K562 (cell line): ENCODE measurements around the gene GEMIN7. TPM values are rescaled to one million over a fixed set of nuclear protein-coding genes. Genes with fewer than 3 reads are reported as not detected.

Source experiments
- BHLHE40 ChIP-seq: IDR thresholded peaks from 2 replicates; pipeline ENCODE4 v1.6.1; 2011; ENCODE audit warnings: low read length, improper control_type of control experiment
- ETV5 ChIP-seq: sonication (generic); formaldehyde crosslinking; IDR thresholded peaks from 2 replicates; pipeline ENCODE4 v1.4.0; 2020; ENCODE audit warnings: low read depth, mild to moderate bottlenecking, missing genetic modification reagents
- HES1 ChIP-seq: fragments of 450-650 bp; IDR thresholded peaks from 2 replicates; pipeline ENCODE4 v1.6.1; 2016; ENCODE audit warnings: low read depth, mild to moderate bottlenecking, moderate library complexity
- MGA ChIP-seq: fragments of 450-650 bp; IDR thresholded peaks from 2 replicates; pipeline ENCODE4 v1.6.1; 2016; ENCODE audit warnings: mild to moderate bottlenecking, moderate library complexity
- MYC ChIP-seq, 2 experiments: fragments of 250-450 bp in 1 of 2; sonication (Bioruptor Pico) in 1 of 2; IDR thresholded peaks; 2 replicates each; pipeline versions ENCODE4 v1.5.1 to v1.6.1; 2012 to 2021; ENCODE audit warnings: low read depth in 2 of 2, borderline replicate concordance in 1 of 2, improper control_type of control experiment in 1 of 2, low read length in 1 of 2, mild to moderate bottlenecking in 1 of 2, moderate library complexity in 1 of 2
- NEUROD1 ChIP-seq: fragments of 150-350 bp; IDR thresholded peaks from 2 replicates; pipeline ENCODE4 v1.6.1; 2014; ENCODE audit warnings: borderline replicate concordance, low read length, low read depth; ENCODE audit not compliant: partially characterized antibody
- RBFOX2 ChIP-seq: fragments of 200-400 bp; formaldehyde crosslinking; IDR thresholded peaks from 2 replicates; pipeline ENCODE4 v1.6.1; 2017; ENCODE audit warnings: low read depth, mild to moderate bottlenecking, low read length, moderate library complexity
- RNF2 ChIP-seq: sonication (generic); IDR thresholded peaks from 2 replicates; pipeline ENCODE4 v1.6.1; 2016
- SIN3A ChIP-seq, 2 experiments: fragments of 150-350 bp in 1 of 2; IDR thresholded peaks; 2 replicates each; pipeline ENCODE4 v1.6.1; 2011 to 2016; ENCODE audit warnings: borderline replicate concordance in 2 of 2, low read depth in 2 of 2, low read length in 2 of 2, mild to moderate bottlenecking in 2 of 2, moderate library complexity in 2 of 2; ENCODE audit not compliant: control insufficient read depth in 1 of 2
- SMARCE1 ChIP-seq: fragments of 450-650 bp; IDR thresholded peaks from 2 replicates; pipeline ENCODE4 v1.7.1; 2016; ENCODE audit warnings: mild to moderate bottlenecking
- ZKSCAN3 ChIP-seq: fragments of 250-450 bp; sonication (Bioruptor Pico); IDR thresholded peaks from 2 replicates; pipeline ENCODE4 v1.4.0; 2020
- ZNF395 ChIP-seq: fragments of 200-800 bp; sonication (Bioruptor generic); IDR thresholded peaks from 2 replicates; pipeline ENCODE4 v1.6.1; 2017; ENCODE audit warnings: missing genetic modification characterization, missing compliant biosample characterization
- ZNF583 ChIP-seq: fragments of 250-450 bp; sonication (Bioruptor Pico); IDR thresholded peaks from 2 replicates; pipeline ENCODE4 v1.4.0; 2020
- polyA plus RNA-seq, 8 experiments: library from polyadenylated mRNA; depleted of rRNA in 4 of 8; stranded (reverse) in 5 of 8; unstranded in 3 of 8; fragments of >200 nt; fragmentation: Nextera tagmentation in 2 of 8; fragmentation: Illumina TruSeq in 1 of 8; extraction: Ambion mirVana in 2 of 8; extraction: Trizol in 1 of 8; gene quantifications; 2 replicates each; pipeline versions ENCODE4 v1.2.1 to v1.2.3, GENCODE V29; 2011 to 2014; ENCODE audit warnings: inconsistent platforms in 1 of 8, missing spikeins in 1 of 8
- total RNA-seq, 7 experiments: library from RNA; depleted of rRNA in 6 of 7; stranded (reverse); fragments of >200 nt in 6 of 7; fragmentation: Illumina TruSeq in 2 of 7; extraction: Trizol in 2 of 7; gene quantifications; 2 replicates each; pipeline versions ENCODE4 v1.2.1 to v1.2.3, GENCODE V29; 2011 to 2021; ENCODE audit warnings: low replicate concordance in 1 of 7

Gene GEMIN7
- total and polyA plus RNA-seq, 9 of the 15 experiments (the other 6 are each of a cell fraction or from before 2014, with no cell fraction given), result 23.1 to 124 (median 54.9) TPM

GRCh38 chr19:45076029-45076850, 2.8 kb upstream of the GEMIN7 start, which contains the start of gene ZNF296 (continued):
- TF ChIP-seq SIN3A (IDR thresholded peaks at IDR 0.05; ENCODE audit: borderline replicate concordance in 2 of 2, control insufficient read depth in 1 of 2, low read depth in 2 of 2, low read length in 2 of 2), result peak; percentile 62 to 81; a peak in 2 of 4 replicates
- TF ChIP-seq ETV5 (CRISPR knock-in tag), result no peak
- TF ChIP-seq RBFOX2, result peak; percentile 84
- TF ChIP-seq HES1, result peak; percentile 30; the same call in 1 of the 2 replicates
- peak; percentile 94 for TF ChIP-seq MYC (IDR thresholded peaks at IDR 0.05; ENCODE audit: low read depth, low read length)
- 0 out of 2 replicates have a peak, but pooled peaks have one; percentile 2 for TF ChIP-seq MYC (CRISPR knock-in tag; IDR thresholded peaks at IDR 0.05; ENCODE audit: borderline replicate concordance, low read depth)
- no peak for TF ChIP-seq NEUROD1
- no peak for TF ChIP-seq ZNF395 (CRISPR knock-in tag)
- peak; percentile 98 for TF ChIP-seq BHLHE40
- 0 out of 2 replicates have a peak, but pooled peaks have one; percentile 34 for TF ChIP-seq SMARCE1
- peak; percentile 58; the same call in 1 of the 2 replicates for TF ChIP-seq ZNF583 (CRISPR knock-in tag)
- no peak for TF ChIP-seq ZKSCAN3 (CRISPR knock-in tag)
- no peak for TF ChIP-seq MGA
- TF ChIP-seq RNF2, result no peak; the same call in 1 of the 2 replicates
